ENCODE data around the gene ASIC3.

ASIC3 gene

DNA sequence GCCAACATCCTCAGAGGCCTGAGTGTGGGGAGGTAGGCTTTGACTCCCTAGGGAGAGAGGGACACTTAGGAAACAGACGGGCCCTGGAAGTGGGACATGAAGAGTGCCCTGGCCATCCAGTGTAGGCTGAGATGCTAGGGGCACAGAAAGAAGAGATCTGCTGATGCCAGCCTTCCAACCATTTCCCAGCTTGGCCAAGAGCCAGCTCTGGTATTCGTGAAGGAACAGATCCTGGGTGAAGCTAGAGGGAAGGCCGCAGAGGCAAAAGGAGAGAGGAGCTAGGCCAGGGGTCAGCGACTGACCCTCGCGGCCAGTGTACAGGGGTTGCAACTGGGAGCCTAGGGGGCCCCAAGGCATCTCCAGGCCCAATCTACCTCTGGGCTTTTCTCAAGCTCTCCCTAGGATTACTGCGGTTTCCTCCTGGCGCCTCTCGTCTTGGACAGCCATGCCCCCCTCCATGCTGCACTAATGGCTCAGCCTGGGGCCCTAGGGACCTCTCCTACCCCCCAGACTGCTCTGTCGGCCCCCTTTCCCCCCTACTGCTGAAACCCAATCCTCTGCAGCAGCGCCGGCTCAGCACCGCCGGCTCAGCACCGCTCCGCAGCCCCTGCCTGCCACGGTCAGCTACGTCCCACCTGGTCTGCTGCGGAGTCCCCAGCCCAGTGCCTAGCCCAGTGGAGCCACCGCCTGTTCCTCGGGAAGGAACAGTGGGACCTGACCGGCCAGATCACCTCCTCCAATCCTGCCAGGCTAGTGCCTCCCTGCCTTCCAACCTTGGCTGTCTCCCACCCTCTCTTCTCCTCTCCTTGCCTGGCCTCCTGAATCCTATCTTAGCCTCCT, at the start of gene ASIC3:
Gene ASIC3 (plus strand): TSS at position 556 of the 840 bp plus-strand sequence. CDS start 355 bp downstream, outside the sequence.
- H3K4me3 Mint-ChIP-seq: no peak within 1 kb of the TSS
- H3K27me3 Mint-ChIP-seq: no peaks in the 10 kb centered on the region
- peaks cover 9% of the 10 kb centered on the region for H3K4me1 Mint-ChIP-seq
- no peak within 1 kb of the TSS for H3K27ac Mint-ChIP-seq
- H3K9me3 Mint-ChIP-seq: no peaks in the 10 kb centered on the region
- H3K36me3 Mint-ChIP-seq: no peaks in the 10 kb centered on the region

DNA sequence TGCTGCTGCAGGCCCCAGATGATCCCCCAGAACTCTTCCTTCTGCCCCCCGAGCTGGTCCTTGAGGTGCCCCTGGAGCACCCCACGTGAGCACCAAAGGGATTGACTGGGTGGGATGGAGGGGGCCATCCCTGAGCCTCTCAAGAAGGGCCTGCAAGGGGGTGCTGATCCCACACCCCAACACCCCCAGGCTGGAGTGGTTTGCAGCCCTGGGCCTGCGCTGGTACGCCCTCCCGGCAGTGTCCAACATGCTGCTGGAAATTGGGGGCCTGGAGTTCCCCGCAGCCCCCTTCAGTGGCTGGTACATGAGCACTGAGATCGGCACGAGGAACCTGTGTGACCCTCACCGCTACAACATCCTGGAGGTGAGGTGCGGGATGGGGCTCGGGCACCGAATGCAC, 49.3 kb upstream of the ASIC3 start:
- H3K27me3 Mint-ChIP-seq: no peaks in the 10 kb centered on the region
- no peaks in the 10 kb centered on the region for H3K9me3 Mint-ChIP-seq
- H3K4me3 Mint-ChIP-seq: no peak overlapping the region
- H3K4me1 Mint-ChIP-seq: peaks cover 23% of the 10 kb centered on the region
- H3K27ac Mint-ChIP-seq: no peak overlapping the region
- no peaks in the 10 kb centered on the region for H3K36me3 Mint-ChIP-seq

DNA sequence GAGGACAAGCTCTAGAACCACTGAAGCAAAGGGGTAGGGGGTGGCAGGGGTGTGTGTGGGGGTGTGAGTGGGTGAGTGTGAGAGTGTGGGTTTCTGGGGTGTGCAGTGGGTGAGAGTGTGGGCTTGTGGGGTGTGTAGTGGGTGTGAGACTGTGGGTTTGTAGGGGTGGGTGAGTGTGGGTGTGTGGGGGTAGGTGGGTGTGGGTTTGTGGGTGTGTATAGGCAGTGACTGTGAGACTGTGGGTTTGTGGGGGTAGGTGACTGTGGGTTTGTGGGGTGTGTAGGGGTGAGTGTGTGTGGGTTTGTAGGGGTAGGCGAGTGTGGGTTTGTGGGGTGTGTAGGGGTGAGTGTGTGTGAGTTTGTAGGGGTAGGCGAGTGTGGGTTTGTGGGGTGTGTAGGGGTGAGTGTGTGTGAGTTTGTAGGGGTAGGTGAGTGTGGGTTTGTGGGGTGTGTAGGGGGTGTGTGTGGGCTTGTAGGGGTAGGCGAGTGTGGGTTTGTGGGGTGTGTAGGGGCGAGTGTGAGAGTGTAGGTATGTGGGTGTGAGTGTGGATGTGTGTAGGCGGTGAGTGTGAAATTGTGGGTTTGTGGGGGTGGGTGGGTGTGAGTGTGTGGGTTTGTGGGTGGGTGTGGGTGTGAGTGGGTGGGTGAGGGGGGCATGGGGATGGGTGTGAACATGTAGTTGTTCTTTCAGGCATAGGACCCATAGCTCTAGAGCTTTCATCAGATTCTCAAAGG, 48.7 kb upstream of the ASIC3 start:
- Mint-ChIP-seq H3K4me3 (no peak overlapping the region), H3K27ac (no peak overlapping the region), H3K36me3 (peaks cover 2% of the 10 kb centered on the region), H3K9me3 (no peaks in the 10 kb centered on the region), H3K4me1 (peaks cover 19% of the 10 kb centered on the region), H3K27me3 (no peaks in the 10 kb centered on the region)

DNA sequence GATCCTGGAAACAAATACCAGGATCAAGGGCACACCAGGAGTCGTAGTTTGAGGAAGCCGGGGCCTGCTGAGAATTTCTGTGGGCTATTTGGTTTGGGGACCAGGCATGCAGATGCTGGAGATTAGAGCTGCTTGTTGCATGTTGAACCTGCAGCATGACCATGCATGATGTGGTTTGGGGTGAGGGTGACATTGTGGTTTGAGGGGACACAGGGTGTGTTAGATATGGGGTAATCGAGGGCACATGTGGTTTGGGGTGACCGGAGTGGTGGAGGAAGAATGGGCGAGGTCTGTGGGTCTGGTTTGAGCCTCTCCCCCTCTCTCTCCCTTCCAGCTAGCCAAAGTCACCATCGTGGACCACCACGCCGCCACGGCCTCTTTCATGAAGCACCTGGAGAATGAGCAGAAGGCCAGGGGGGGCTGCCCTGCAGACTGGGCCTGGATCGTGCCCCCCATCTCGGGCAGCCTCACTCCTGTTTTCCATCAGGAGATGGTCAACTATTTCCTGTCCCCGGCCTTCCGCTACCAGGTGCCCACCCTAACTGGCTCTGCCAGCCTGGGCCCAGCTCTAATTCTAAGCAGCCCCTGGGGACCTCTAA, 47.3 kb upstream of the ASIC3 start:
- Mint-ChIP-seq H3K9me3 (no peaks in the 10 kb centered on the region), H3K27me3 (no peaks in the 10 kb centered on the region), H3K4me3 (no peak overlapping the region), H3K27ac (no peak overlapping the region), H3K36me3 (peaks cover 2% of the 10 kb centered on the region), H3K4me1 (peaks cover 25% of the 10 kb centered on the region)

DNA sequence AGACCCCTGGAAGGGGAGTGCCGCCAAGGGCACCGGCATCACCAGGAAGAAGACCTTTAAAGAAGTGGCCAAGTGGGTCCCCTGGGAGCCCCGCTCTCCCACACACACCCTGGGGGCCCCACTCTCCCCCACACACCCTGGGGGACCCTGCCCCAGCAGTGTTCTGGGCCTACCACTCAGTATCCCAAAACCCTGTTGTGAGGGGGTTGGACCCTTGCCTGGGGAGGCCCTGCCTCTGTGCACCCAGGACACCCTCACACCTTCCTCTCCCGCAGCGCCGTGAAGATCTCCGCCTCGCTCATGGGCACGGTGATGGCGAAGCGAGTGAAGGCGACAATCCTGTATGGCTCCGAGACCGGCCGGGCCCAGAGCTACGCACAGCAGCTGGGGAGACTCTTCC, 46.8 kb upstream of the ASIC3 start:
- Mint-ChIP-seq H3K9me3 (no peaks in the 10 kb centered on the region), H3K36me3 (peaks cover 2% of the 10 kb centered on the region), H3K27me3 (no peaks in the 10 kb centered on the region), H3K27ac (no peak overlapping the region), H3K4me3 (no peak overlapping the region), H3K4me1 (peaks cover 29% of the 10 kb centered on the region)

DNA sequence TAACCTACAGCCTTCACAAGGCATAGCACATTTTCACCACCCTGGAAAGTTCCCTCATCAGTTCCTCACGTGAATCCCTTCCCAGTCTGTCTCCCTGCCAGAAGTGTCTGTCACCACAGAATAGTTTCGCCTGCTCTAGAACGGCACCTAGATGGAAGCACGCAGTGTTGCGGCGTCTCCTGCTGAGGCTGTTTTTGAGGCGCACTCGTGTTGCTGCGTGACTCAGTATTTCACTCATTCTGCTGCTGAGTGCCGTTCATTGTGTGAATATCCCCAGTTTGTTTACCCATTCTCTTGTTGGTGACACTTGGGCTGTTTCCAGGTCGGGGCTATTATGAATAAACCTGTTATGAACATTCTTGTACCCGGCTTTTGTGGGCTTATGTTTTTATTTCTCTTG, 44.8 kb upstream of the ASIC3 start:
- peaks cover 31% of the 10 kb centered on the region for H3K4me1 Mint-ChIP-seq
- no peaks in the 10 kb centered on the region for H3K27me3 Mint-ChIP-seq
- no peaks in the 10 kb centered on the region for H3K9me3 Mint-ChIP-seq
- no peak overlapping the region for H3K27ac Mint-ChIP-seq
- H3K36me3 Mint-ChIP-seq: peaks cover 2% of the 10 kb centered on the region
- H3K4me3 Mint-ChIP-seq: no peak overlapping the region

DNA sequence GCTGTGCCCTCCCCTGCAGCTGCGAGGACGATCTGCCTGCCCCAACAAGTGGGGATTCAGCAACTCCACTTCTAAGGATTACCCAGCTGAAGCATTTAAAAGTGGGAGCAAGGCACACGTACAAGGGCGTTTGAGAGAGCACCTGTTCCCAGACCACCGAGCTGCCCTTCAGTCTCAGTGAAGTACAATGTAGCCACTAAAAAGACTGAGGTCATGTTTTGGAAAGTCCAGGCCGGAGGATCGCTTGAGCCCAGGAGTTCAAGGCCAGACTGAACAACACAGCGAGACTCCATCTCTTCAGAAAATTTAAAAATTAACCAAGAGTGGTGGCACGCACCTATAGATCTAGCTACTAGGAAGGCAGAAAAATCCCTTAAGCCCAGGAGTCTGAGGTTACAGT, 42.8 kb upstream of the ASIC3 start:
- Mint-ChIP-seq H3K36me3 (peaks cover 2% of the 10 kb centered on the region), H3K9me3 (no peaks in the 10 kb centered on the region), H3K27ac (no peak overlapping the region), H3K4me1 (peaks cover 36% of the 10 kb centered on the region), H3K27me3 (no peaks in the 10 kb centered on the region), H3K4me3 (no peak overlapping the region)

DNA sequence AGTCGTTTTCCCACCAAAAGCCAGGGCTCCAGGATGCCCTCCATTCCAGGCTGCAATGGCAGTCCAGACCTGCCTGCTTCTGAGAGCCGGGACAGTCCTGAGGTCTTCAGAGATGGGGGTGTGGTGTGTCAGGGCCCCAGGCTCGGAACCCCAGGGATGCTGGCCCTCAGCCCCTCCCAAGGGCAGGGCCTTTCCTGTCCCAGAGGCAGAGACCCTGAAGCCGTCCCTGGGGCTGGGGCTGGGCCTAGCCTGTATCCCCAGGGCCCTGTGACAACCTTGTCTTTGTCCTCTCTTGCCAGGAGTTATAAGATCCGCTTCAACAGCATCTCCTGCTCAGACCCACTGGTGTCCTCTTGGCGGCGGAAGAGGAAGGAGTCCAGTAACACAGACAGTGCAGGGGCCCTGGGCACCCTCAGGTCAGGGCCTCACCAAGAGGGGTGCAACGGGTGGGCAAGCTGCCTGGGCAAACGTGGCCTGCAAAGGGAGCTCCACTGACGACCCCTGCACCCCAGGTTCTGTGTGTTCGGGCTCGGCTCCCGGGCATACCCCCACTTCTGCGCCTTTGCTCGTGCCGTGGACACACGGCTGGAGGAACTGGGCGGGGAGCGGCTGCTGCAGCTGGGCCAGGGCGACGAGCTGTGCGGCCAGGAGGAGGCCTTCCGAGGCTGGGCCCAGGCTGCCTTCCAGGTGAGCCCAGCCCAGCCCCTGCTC, 41.6 kb upstream of the ASIC3 start:
- H3K27ac Mint-ChIP-seq: no peak overlapping the region
- peaks cover 2% of the 10 kb centered on the region for H3K36me3 Mint-ChIP-seq
- no peaks in the 10 kb centered on the region for H3K9me3 Mint-ChIP-seq
- H3K4me3 Mint-ChIP-seq: no peak overlapping the region
- H3K4me1 Mint-ChIP-seq: peaks cover 47% of the 10 kb centered on the region
- no peaks in the 10 kb centered on the region for H3K27me3 Mint-ChIP-seq

GRCh38 chr7:151007469-151007898, 40.8 kb upstream of the ASIC3 start:
- Mint-ChIP-seq H3K4me1 (peaks cover 54% of the 10 kb centered on the region), H3K36me3 (peaks cover 2% of the 10 kb centered on the region), H3K27me3 (no peaks in the 10 kb centered on the region), H3K4me3 (peak overlapping the region; percentile 78), H3K9me3 (no peaks in the 10 kb centered on the region), H3K27ac (peak overlapping the region; percentile 4)

DNA sequence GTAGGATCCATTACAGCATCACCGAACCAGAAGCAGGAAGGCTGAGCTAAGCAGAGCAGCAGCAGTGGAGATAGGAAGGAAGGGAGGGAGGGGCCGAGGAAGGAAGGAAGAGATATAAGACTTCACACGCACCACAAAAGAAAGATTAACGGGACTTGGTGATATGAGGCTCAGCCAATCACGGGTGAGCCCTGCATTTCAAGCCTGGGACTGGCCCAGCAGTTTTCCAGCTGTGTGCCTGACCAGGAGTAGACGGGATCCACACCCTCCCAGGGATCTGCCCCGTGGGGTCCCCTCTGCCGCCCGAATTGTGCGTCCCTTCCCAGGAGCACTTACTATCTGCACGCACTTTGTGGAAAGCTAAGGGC, 40.2 kb upstream of the ASIC3 start:
- Mint-ChIP-seq H3K4me3 (peak overlapping the region; percentile 78), H3K36me3 (peaks cover 2% of the 10 kb centered on the region), H3K4me1 (peaks cover 59% of the 10 kb centered on the region), H3K27ac (peak overlapping the region; percentile 64), H3K9me3 (no peaks in the 10 kb centered on the region), H3K27me3 (no peaks in the 10 kb centered on the region)

GRCh38 chr7:151008511-151009323, 39.6 kb upstream of the ASIC3 start:
- H3K4me1 Mint-ChIP-seq: peaks cover 60% of the 10 kb centered on the region
- H3K27me3 Mint-ChIP-seq: no peaks in the 10 kb centered on the region

DNA sequence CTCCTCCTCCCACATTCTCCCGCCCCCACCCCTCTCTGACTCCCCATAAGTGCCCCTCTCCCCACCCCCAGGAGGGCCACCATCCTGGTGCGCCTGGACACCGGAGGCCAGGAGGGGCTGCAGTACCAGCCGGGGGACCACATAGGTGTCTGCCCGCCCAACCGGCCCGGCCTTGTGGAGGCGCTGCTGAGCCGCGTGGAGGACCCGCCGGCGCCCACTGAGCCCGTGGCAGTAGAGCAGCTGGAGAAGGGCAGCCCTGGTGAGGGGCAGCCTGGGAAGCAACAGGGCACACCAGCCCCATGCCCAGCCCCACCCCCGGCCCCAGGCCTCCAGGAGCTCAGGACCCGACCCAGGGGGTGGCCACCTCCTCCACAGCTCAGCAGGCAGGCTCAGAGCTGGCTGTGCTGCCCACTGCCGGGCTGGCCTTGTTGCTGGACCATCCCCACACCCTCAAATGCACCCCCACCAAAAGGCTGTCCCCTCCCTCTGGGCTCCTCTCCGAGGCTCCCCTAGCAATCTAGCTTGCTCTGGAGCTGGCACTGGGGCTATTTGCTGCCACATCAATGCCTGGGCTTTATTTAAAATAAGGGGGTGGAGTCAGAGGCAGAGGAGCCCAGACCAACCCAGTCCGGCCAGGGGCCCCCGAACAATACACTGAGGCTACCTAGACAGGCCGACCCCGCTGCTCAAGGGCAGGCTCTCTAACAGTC, 38.8 kb upstream of the ASIC3 start:
- no peaks in the 10 kb centered on the region for H3K9me3 Mint-ChIP-seq
- peak overlapping the region; percentile 35 for H3K27ac Mint-ChIP-seq
- H3K27me3 Mint-ChIP-seq: no peaks in the 10 kb centered on the region
- H3K4me3 Mint-ChIP-seq: peak overlapping the region; percentile 11
- H3K4me1 Mint-ChIP-seq: peaks cover 68% of the 10 kb centered on the region
- H3K36me3 Mint-ChIP-seq: peaks cover under 1% of the 10 kb centered on the region

More at GRCh38 chr7:151008511-151009323, 39.6 kb upstream of the ASIC3 start:
- no peaks in the 10 kb centered on the region for H3K9me3 Mint-ChIP-seq
- peaks cover 2% of the 10 kb centered on the region for H3K36me3 Mint-ChIP-seq
- H3K4me3 Mint-ChIP-seq: peak overlapping the region; percentile 78
- H3K27ac Mint-ChIP-seq: peak overlapping the region; percentile 47

GRCh38 chr7:151010037-151010306, 38.4 kb upstream of the ASIC3 start:
- H3K36me3 Mint-ChIP-seq: no peaks in the 10 kb centered on the region
- H3K4me1 Mint-ChIP-seq: peaks cover 73% of the 10 kb centered on the region
- H3K27ac Mint-ChIP-seq: no peak overlapping the region
- H3K9me3 Mint-ChIP-seq: no peaks in the 10 kb centered on the region
- H3K27me3 Mint-ChIP-seq: no peaks in the 10 kb centered on the region
- H3K4me3 Mint-ChIP-seq: no peak overlapping the region

GRCh38 chr7:151010307-151011096, 37.8 kb upstream of the ASIC3 start:
- H3K27ac Mint-ChIP-seq: peak overlapping the region; percentile 79
- no peaks in the 10 kb centered on the region for H3K27me3 Mint-ChIP-seq
- H3K36me3 Mint-ChIP-seq: no peaks in the 10 kb centered on the region
- peaks cover 74% of the 10 kb centered on the region for H3K4me1 Mint-ChIP-seq
- H3K9me3 Mint-ChIP-seq: no peaks in the 10 kb centered on the region
- peak overlapping the region; percentile 57 for H3K4me3 Mint-ChIP-seq
